SHP77 (cell line): ENCODE data around the gene RPN2.

Experiments used
- DNase-seq, 2 experiments: peaks; one replicate each; lab custom pipeline; 2025; lab: John Stamatoyannopoulos, UW

The RPN2 gene

GRCh38 chr20:37218976-37219375, 39.8 kb downstream of the RPN2 start:
- DNase-seq, result no peak

GRCh38 chr20:37219751-37220668, 40.9 kb downstream of the RPN2 start:
- no peak for DNase-seq

- DNase-seq, result no peak
These were observed 41.6 kb downstream of the RPN2 start for GRCh38 chr20:37220731-37221130.

GRCh38 chr20:37222086-37222485, 43.0 kb downstream of the RPN2 start:
- DNase-seq, result no peak

GRCh38 chr20:37223053-37223452, 43.9 kb downstream of the RPN2 start:
- no peak for DNase-seq

- DNase-seq, result no peak
These were observed 46.0 kb downstream of the RPN2 start for GRCh38 chr20:37225146-37225545.

- no peak for DNase-seq
These were observed 47.8 kb downstream of the RPN2 start for GRCh38 chr20:37226889-37227288.

- DNase-seq, result no peak
These were observed 49.0 kb downstream of the RPN2 start for GRCh38 chr20:37228082-37228481.

- DNase-seq, result no peak
These were observed 49.5 kb downstream of the RPN2 start for GRCh38 chr20:37228656-37229055.

GRCh38 chr20:37229357-37229756, 50.2 kb downstream of the RPN2 start:
- no peak for DNase-seq

GRCh38 chr20:37230200-37230599, 51.1 kb downstream of the RPN2 start:
- no peak for DNase-seq

- DNase-seq, result no peak
These were observed 53.0 kb downstream of the RPN2 start for GRCh38 chr20:37231947-37232630.

GRCh38 chr20:37233548-37234253, 54.6 kb downstream of the RPN2 start:
- no peak for DNase-seq

GRCh38 chr20:37234254-37234581, 55.1 kb downstream of the RPN2 start:
- no peak for DNase-seq

GRCh38 chr20:37235065-37235464, 55.9 kb downstream of the RPN2 start:
- DNase-seq, result peak in 1 of 2 experiments; percentile 4

GRCh38 chr20:37236462-37236861, 57.3 kb downstream of the RPN2 start:
- DNase-seq, result no peak

GRCh38 chr20:37237656-37238055, 58.5 kb downstream of the RPN2 start:
- DNase-seq, result no peak

- no peak for DNase-seq
These were observed 59.3 kb downstream of the RPN2 start for GRCh38 chr20:37238426-37238825.

- DNase-seq, result no peak
These were observed 59.9 kb downstream of the RPN2 start for GRCh38 chr20:37238935-37239451.

GRCh38 chr20:37240337-37241067, 61.4 kb downstream of the RPN2 start:
- DNase-seq, result no peak

- DNase-seq, result no peak
These were observed 63.4 kb downstream of the RPN2 start for GRCh38 chr20:37242503-37242902.
